SK-N-SH (cell line): Measurements from ENCODE around the gene SETD1A. TPM values are rescaled to one million over a fixed set of nuclear protein-coding genes. Genes with fewer than 3 reads are reported as not detected.
A peak's percentile ranks its signal among the peaks of the same experiment; 100 is the strongest.

Experiments
- CTCF ChIA-PET: fragments of 300-600, 350-600 bp; formaldehyde crosslinking; extraction: SDS; loops from one replicate; lab custom pipeline; 2021; lab: Yijun Ruan, JAX
- POLR2A ChIA-PET: fragments of 350-600 bp; sonication (Branson Sonifier 250); formaldehyde crosslinking; extraction: SDS; loops from one replicate; lab custom pipeline; 2020; ENCODE audit warnings: antibody characterized with exemption, inconsistent platforms; lab: Yijun Ruan, JAX
- DNase-seq: peaks from one replicate; pipeline ENCODE4 v3.0.0; 2012
- H2AFZ ChIP-seq: fragments of 200-600 bp; sonication (generic); 2 replicates; pipeline ENCODE4 v1.8.1; 2016; ENCODE audit warnings: antibody characterized with exemption, mild to moderate bottlenecking, low read depth
- H3F3A ChIP-seq: fragments of 200-600 bp; sonication (generic); replicated peaks from 2 replicates; pipeline ENCODE3; 2016; ENCODE audit warnings: antibody characterized with exemption, mild to moderate bottlenecking; ENCODE audit not compliant: insufficient read depth
- H3K27ac ChIP-seq, 2 experiments: fragments of 200-500 bp in 1 of 2; fragments of 200-600 bp in 1 of 2; sonication (Bioruptor generic) in 1 of 2; sonication (generic), shearing (Covaris generic) in 1 of 2; 2 replicates each; pipeline versions ENCODE4 v1.5.1 to v1.6.1; 2014 to 2016; ENCODE audit warnings: low read depth in 2 of 2, inconsistent platforms in 1 of 2, low read length in 1 of 2, mild to moderate bottlenecking in 1 of 2, mixed read lengths in 1 of 2
- H3K27me3 ChIP-seq: fragments of 200-600 bp; sonication (generic), shearing (Covaris generic); 2 replicates; pipeline ENCODE4 v1.6.1; 2016; ENCODE audit warnings: mixed run types; ENCODE audit not compliant: insufficient read depth
- H3K36me3 ChIP-seq, 2 experiments: fragments of 200-500 bp in 1 of 2; fragments of 200-600 bp in 1 of 2; sonication (Bioruptor generic) in 1 of 2; sonication (generic) in 1 of 2; replicated peaks in 1 of 2; 2 replicates each; pipeline versions ENCODE3 to v1.5.1; 2014 to 2016; ENCODE audit warnings: low read length in 1 of 2, mild to moderate bottlenecking in 1 of 2; ENCODE audit not compliant: insufficient read depth in 2 of 2, control insufficient read depth in 1 of 2
- H3K4me1 ChIP-seq, 2 experiments: fragments of 200-500 bp in 1 of 2; fragments of 200-600 bp in 1 of 2; sonication (Bioruptor generic) in 1 of 2; sonication (generic), shearing (Covaris generic) in 1 of 2; 2 replicates each; pipeline versions ENCODE4 v1.5.1 to v1.6.1; 2014 to 2016; ENCODE audit warnings: low read depth in 1 of 2, low read length in 1 of 2, mixed run types in 1 of 2; ENCODE audit not compliant: insufficient read depth in 2 of 2, control insufficient read depth in 1 of 2
- H3K4me2 ChIP-seq: fragments of 200-600 bp; sonication (generic), shearing (Covaris generic); 2 replicates; pipeline ENCODE4 v1.6.1; 2017; ENCODE audit warnings: mixed run types
- H3K4me3 ChIP-seq, 2 experiments: fragments of 200-500 bp in 1 of 2; fragments of 200-600 bp in 1 of 2; sonication (Bioruptor generic) in 1 of 2; sonication (generic), shearing (Covaris generic) in 1 of 2; 2 replicates each; pipeline versions ENCODE4 v1.5.1 to v1.8.1; 2014 to 2016; ENCODE audit warnings: low read depth in 2 of 2, inconsistent platforms in 1 of 2, low read length in 1 of 2, mild to moderate bottlenecking in 1 of 2, mixed read lengths in 1 of 2, moderate library complexity in 1 of 2
- H3K79me2 ChIP-seq: fragments of 200-600 bp; sonication (generic); 2 replicates; pipeline ENCODE4 v1.8.1; 2017; ENCODE audit warnings: mild to moderate bottlenecking; ENCODE audit not compliant: insufficient read depth
- H3K9ac ChIP-seq: fragments of 200-600 bp; sonication (generic); 2 replicates; pipeline ENCODE4 v1.6.1; 2017; ENCODE audit warnings: mixed run types
- H3K9me2 ChIP-seq: fragments of 200-600 bp; sonication (generic); 2 replicates; pipeline ENCODE4 v1.6.1; 2017; ENCODE audit warnings: mixed run types
- H3K9me3 ChIP-seq: fragments of 200-600 bp; sonication (generic); 2 replicates; pipeline ENCODE4 v1.6.1; 2017; ENCODE audit warnings: mixed run types, mild to moderate bottlenecking, moderate library complexity
- H4K20me1 ChIP-seq: fragments of 200-600 bp; sonication (generic); 2 replicates; pipeline ENCODE4 v1.6.1; 2017; ENCODE audit warnings: mild to moderate bottlenecking, mixed run types; ENCODE audit not compliant: insufficient read depth
- CHD2 ChIP-seq: fragments of 150-350 bp; IDR thresholded peaks from 2 replicates; pipeline ENCODE4 v1.6.1; 2018; ENCODE audit warnings: low read length; ENCODE audit not compliant: partially characterized antibody
- EZH2phosphoT487 ChIP-seq: fragments of 200-600 bp; sonication (generic); IDR thresholded peaks from 2 replicates; pipeline ENCODE4 v1.6.1; 2017; ENCODE audit warnings: low read depth, mixed run types, mild to moderate bottlenecking, antibody characterized with exemption, moderate library complexity, borderline replicate concordance
- FOXM1 ChIP-seq: IDR thresholded peaks from 2 replicates; pipeline ENCODE4 v1.4.0; 2012; ENCODE audit warnings: low read depth, mild to moderate bottlenecking
- GABPA ChIP-seq: IDR thresholded peaks from 2 replicates; pipeline ENCODE4 v1.4.0; 2012; ENCODE audit warnings: low read depth, mild to moderate bottlenecking
- GATA2 ChIP-seq: sonication (generic); formaldehyde crosslinking; IDR thresholded peaks from 2 replicates; pipeline ENCODE4 v1.5.0; 2020; ENCODE audit warnings: mild to moderate bottlenecking, missing genetic modification reagents
- IRF3 ChIP-seq: fragments of 150-350 bp; IDR thresholded peaks from 2 replicates; pipeline ENCODE4 v1.6.1; 2016; ENCODE audit warnings: mild to moderate bottlenecking, low read depth, low read length
- JUND ChIP-seq: IDR thresholded peaks from 2 replicates; pipeline ENCODE4 v1.4.0; 2012
- MEF2A ChIP-seq: IDR thresholded peaks from 2 replicates; pipeline ENCODE4 v1.4.0; 2012; ENCODE audit warnings: low read depth, borderline replicate concordance
- MXI1 ChIP-seq: IDR thresholded peaks from 2 replicates; pipeline ENCODE4 v1.6.1; 2012; ENCODE audit warnings: mild to moderate bottlenecking, low read depth, low read length, improper control_type of control experiment
- NRF1 ChIP-seq: IDR thresholded peaks from 2 replicates; pipeline ENCODE4 v1.6.1; 2012; ENCODE audit warnings: low read depth, mild to moderate bottlenecking, low read length
- PBX3 ChIP-seq: IDR thresholded peaks from 2 replicates; pipeline ENCODE4; 2012
- POLR2AphosphoS5 ChIP-seq: IDR thresholded peaks from 2 replicates; pipeline ENCODE4 v1.6.1; 2012; ENCODE audit warnings: low read depth, low read length
- RAD21 ChIP-seq: IDR thresholded peaks from 2 replicates; pipeline ENCODE4 v1.6.1; 2012; ENCODE audit warnings: mild to moderate bottlenecking, low read length
- RFX5 ChIP-seq: IDR thresholded peaks from 2 replicates; pipeline ENCODE4 v1.6.1; 2012; ENCODE audit warnings: mild to moderate bottlenecking, improper control_type of control experiment, low read length
- RXRA ChIP-seq: IDR thresholded peaks from 2 replicates; pipeline ENCODE4 v1.4.0; 2012; ENCODE audit warnings: low read depth, mild to moderate bottlenecking, borderline replicate concordance
- TCF12 ChIP-seq: IDR thresholded peaks from 2 replicates; pipeline ENCODE4 v1.4.0; 2012
- TEAD4 ChIP-seq: IDR thresholded peaks from 2 replicates; pipeline ENCODE4 v1.4.0; 2012; ENCODE audit warnings: mild to moderate bottlenecking, borderline replicate concordance; ENCODE audit not compliant: insufficient read depth
- USF1 ChIP-seq: IDR thresholded peaks from 2 replicates; pipeline ENCODE4 v1.4.0; 2012; ENCODE audit warnings: low read depth, borderline replicate concordance
- USF2 ChIP-seq: fragments of 150-350 bp; IDR thresholded peaks from 2 replicates; pipeline ENCODE4 v1.6.1; 2017; ENCODE audit warnings: antibody characterized with exemption, low read length, low read depth, borderline replicate concordance
- YY1 ChIP-seq: IDR thresholded peaks from 2 replicates; pipeline ENCODE4 v1.4.0; 2012; ENCODE audit warnings: low read depth, mild to moderate bottlenecking
- ZBTB33 ChIP-seq: IDR thresholded peaks from 2 replicates; pipeline ENCODE4 v1.4.0; 2012; ENCODE audit warnings: low read depth, borderline replicate concordance
- WGBS: methylation state at CpG from one replicate; pipeline ENCODE4 v1.1.6; 2017; ENCODE audit warnings: low lambda C conversion rate; 5-methylcytosine and 5-hydroxymethylcytosine counted together
- polyA plus RNA-seq, 3 experiments: library from polyadenylated mRNA; depleted of rRNA; stranded (reverse); fragments of >200 nt; gene quantifications; 2 replicates each; pipeline ENCODE4 v1.2.3, GENCODE V29; 2012

Gene SETD1A
- polyA plus RNA-seq, 1 of the 3 experiments (the other 2 are of a cell fraction), result 6.8 TPM

GRCh38 chr16:30922960-30923535, 34.5 kb upstream of the SETD1A start (continued):
- no peak for TF ChIP-seq NRF1
- peak; percentile 70 for TF ChIP-seq GABPA
- 0 out of 2 replicates have a peak, but pooled peaks have one; percentile 50 for TF ChIP-seq MXI1
- TF ChIP-seq JUND, result no peak
- TF ChIP-seq EZH2phosphoT487, result no peak
- TF ChIP-seq USF2, result no peak
- TF ChIP-seq ZBTB33, result peak; percentile 70; the same call in 1 of the 2 replicates
- TF ChIP-seq USF1, result no peak

- Histone ChIP-seq H3F3A (peaks cover 12% of the 10 kb centered on the region), H3K4me2 (peak within 1 kb of the TSS; percentile 97), H2AFZ (peak within 1 kb of the TSS; percentile 78; the same call in 1 of the 2 replicates), H3K9ac (peak within 1 kb of the TSS; percentile 91), H3K27me3 (no peaks in the 10 kb centered on the region), H3K4me3 (peak within 1 kb of the TSS; percentile 80 to 88), H3K9me3 (no peaks in the 10 kb centered on the region), H4K20me1 (no peaks in the 10 kb centered on the region), H3K9me2 (no peaks in the 10 kb centered on the region), H3K27ac (peak within 1 kb of the TSS; percentile 90 to 97), H3K4me1 (peaks cover 0 to 23% of the 10 kb centered on the region in 2 experiments; a peak in 1 of 4 replicates), H3K79me2 (peaks cover 14% of the 10 kb centered on the region), H3K36me3 (peaks cover 3 to 21% of the 10 kb centered on the region in 2 experiments)
- CTCF ChIA-PET, result interaction anchor here (1.1 to 1.2 kb wide), 2 partner anchors 11 to 18 kb away, joined by 3 to 5 read pairs; no protein-coding TSS in a partner anchor
- peak; percentile 87 for DNase-seq
- WGBS, result 2% methylated on average over 12 of the region's 31 CpGs
- POLR2A ChIA-PET, result interaction anchor here (0.7 to 1.0 kb wide), 2 partner anchors 26 to 48 kb away, joined by 3 to 4 read pairs; no protein-coding TSS in a partner anchor
- no peak for TF ChIP-seq RXRA
- TF ChIP-seq TEAD4, result no peak
- no peak for TF ChIP-seq RFX5
- no peak for TF ChIP-seq ZBTB33
- TF ChIP-seq POLR2AphosphoS5, result no peak
- no peak for TF ChIP-seq TCF12
- no peak for TF ChIP-seq FOXM1
- no peak for TF ChIP-seq IRF3
- TF ChIP-seq EZH2phosphoT487, result no peak
- TF ChIP-seq PBX3, result no peak
- no peak for TF ChIP-seq GATA2 (CRISPR knock-in tag)
- TF ChIP-seq RAD21, result no peak
- TF ChIP-seq YY1, result no peak
- no peak for TF ChIP-seq MEF2A
- no peak for TF ChIP-seq CHD2
Measured at GRCh38 chr16:30923554-30924075, 33.9 kb upstream of the SETD1A start, which contains the start of gene FBXL19. TSS of gene FBXL19 (plus strand) at chr16:30923572. CDS start at chr16:30925755, 2,183 bp downstream.
